ENCODE data around the gene ARAP2. TPM values are rescaled to one million over a fixed set of nuclear protein-coding genes. Genes with fewer than 3 reads are reported as not detected.

The ARAP2 gene
- total and polyA plus RNA-seq, 2 donors: 23.7 to 67.0 TPM

DNA sequence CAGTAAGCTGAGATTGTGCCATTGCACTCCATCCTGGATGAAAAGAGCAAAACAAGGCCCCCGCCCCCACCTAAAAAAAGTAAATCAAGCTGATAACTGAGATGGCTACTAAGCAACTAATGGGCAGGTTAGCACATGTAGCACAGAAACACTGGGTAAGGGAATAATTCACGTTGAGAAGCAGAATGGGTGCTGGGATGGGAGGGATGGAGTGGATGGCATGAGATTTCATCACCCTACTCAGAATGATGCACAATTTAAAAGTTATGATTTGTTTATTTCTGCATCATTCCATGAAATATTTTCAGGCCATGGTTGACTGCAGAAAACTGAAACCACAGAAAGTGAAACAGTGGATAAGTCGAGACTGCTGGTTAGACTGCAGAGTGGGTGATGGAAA is 224.0 kb downstream of the ARAP2 start:
- H3K4me3 ChIP-seq (ENCODE audit: low read length in 2 of 2): no peak overlapping the region
- H3K27ac ChIP-seq (ENCODE audit: low read depth in 1 of 2, low read length in 1 of 2): no peak overlapping the region
- no peaks in the 10 kb centered on the region for H3K27me3 ChIP-seq (ENCODE audit: control insufficient read depth in 2 of 2, insufficient read depth in 1 of 2, low read length in 1 of 2)
- DNase-seq (ENCODE audit: low read depth in 6 of 9, low spot score in 9 of 9): no peak
- H3K9me3 ChIP-seq (ENCODE audit: control insufficient read depth in 2 of 2, insufficient read depth in 1 of 2, low read length in 1 of 2): no peaks in the 10 kb centered on the region
- H3K36me3 ChIP-seq (ENCODE audit: control insufficient read depth in 2 of 2, insufficient read depth in 2 of 2, low read length in 1 of 2): no peaks in the 10 kb centered on the region
- WGBS: 94% methylated on average over 3 of the region's 3 CpGs
- H3K4me1 ChIP-seq (ENCODE audit: control insufficient read depth in 2 of 2, insufficient read depth in 2 of 2, low read length in 2 of 2): no peaks in the 10 kb centered on the region

Other genes starting within 250 kb of the ARAP2 start
- 0.09 TPM for gene DTHD1, start 37.1 kb upstream of the ARAP2 start, total RNA-seq
- 0.14 TPM for gene DTHD1, start 37.1 kb upstream of the ARAP2 start, polyA plus RNA-seq